Endothelial cell of umbilical vein (primary cell): ENCODE data around the gene NTRK2. TPM values are rescaled to one million over a fixed set of nuclear protein-coding genes. Genes with fewer than 3 reads are reported as not detected.

Experiments used
- BruUV-seq: library from RNA; stranded (reverse); fragments of 400-500 nt; replicated peaks from 2 replicates; lab custom pipeline; 2021; lab: Mats Ljungman, UMichigan
- CTCF ChIA-PET: fragments of 300-600, 350-600 bp; sonication (Branson Sonifier 250); formaldehyde crosslinking; loops from one replicate; lab custom pipeline; 2021; ENCODE audit warnings: antibody characterized with exemption, inconsistent platforms; lab: Charles Lee
- POLR2A ChIA-PET: fragments of 300-600, 350-600 bp; sonication (Branson Sonifier 250); formaldehyde crosslinking; loops from one replicate; lab custom pipeline; 2021; ENCODE audit warnings: antibody characterized with exemption, inconsistent platforms; lab: Charles Lee
- DNase-seq: peaks from one replicate; pipeline ENCODE4 v3.0.0-alpha.2; 2011; ENCODE audit warnings: low read depth, low spot score
- FAIRE-seq: peaks from 2 replicates; lab custom pipeline; 2011; peaks lifted over from hg19 to GRCh38; lab: Jason Lieb, UNC
- H2AFZ ChIP-seq: 2 replicates; pipeline ENCODE4 v1.6.0; 2012; ENCODE audit warnings: low read depth, low read length, control low read depth, inconsistent platforms
- H3K27ac ChIP-seq: 2 replicates; pipeline ENCODE4 v1.5.1; 2011; ENCODE audit warnings: low read depth, mild to moderate bottlenecking, control low read depth, low read length, moderate library complexity; ENCODE audit not compliant: insufficient read depth
- H3K27me3 ChIP-seq, 2 experiments: 2 replicates each; pipeline versions ENCODE4 v1.6.0 to v1.6.1; 2011; ENCODE audit warnings: low read length in 2 of 2, mixed read lengths in 1 of 2; ENCODE audit not compliant: control insufficient read depth in 2 of 2, insufficient read depth in 2 of 2
- H3K36me3 ChIP-seq, 2 experiments: 2 replicates in 1 of 2; 3 replicates in 1 of 2; pipeline ENCODE4 v1.5.1; 2011; ENCODE audit warnings: low read length in 2 of 2, mild to moderate bottlenecking in 1 of 2, moderate library complexity in 1 of 2; ENCODE audit not compliant: control insufficient read depth in 2 of 2, insufficient read depth in 2 of 2; ENCODE audit errors: extremely low read depth in 1 of 2
- H3K4me1 ChIP-seq: 3 replicates; pipeline ENCODE4 v1.5.1; 2011; ENCODE audit warnings: mild to moderate bottlenecking, low read length; ENCODE audit not compliant: control insufficient read depth, insufficient read depth; ENCODE audit errors: extremely low read depth
- H3K4me2 ChIP-seq: 2 replicates; pipeline ENCODE4 v1.6.1; 2011; ENCODE audit warnings: low read length, control low read depth, mixed read lengths; ENCODE audit not compliant: insufficient read depth
- H3K4me3 ChIP-seq, 3 experiments: fragments of 200-600 bp in 1 of 3; sonication (generic), shearing (Covaris generic) in 1 of 3; replicated peaks in 1 of 3; 2 replicates each; pipeline ENCODE4 v1.5.1; 2011 to 2016; ENCODE audit warnings: control low read depth in 3 of 3, low read length in 3 of 3, mild to moderate bottlenecking in 2 of 3, inconsistent platforms in 1 of 3, low read depth in 1 of 3, moderate library complexity in 1 of 3; ENCODE audit not compliant: insufficient read depth in 1 of 3
- H3K79me2 ChIP-seq: 2 replicates; pipeline ENCODE4 v1.6.0; 2012; ENCODE audit warnings: low read length, inconsistent platforms; ENCODE audit not compliant: control insufficient read depth, insufficient read depth
- H3K9ac ChIP-seq: replicated peaks from 2 replicates; pipeline ENCODE3; 2011; ENCODE audit warnings: low read length, control low read depth; ENCODE audit not compliant: insufficient read depth; ENCODE audit errors: extremely low read depth
- H3K9me1 ChIP-seq: replicated peaks from 3 replicates; pipeline ENCODE4 v1.6.0; 2011; ENCODE audit warnings: mild to moderate bottlenecking, low read length; ENCODE audit not compliant: control insufficient read depth, insufficient read depth; ENCODE audit errors: extremely low read depth
- H3K9me3 ChIP-seq: replicated peaks from 2 replicates; pipeline ENCODE4 v1.5.1; 2012; ENCODE audit warnings: low read length, inconsistent platforms; ENCODE audit not compliant: control insufficient read depth, insufficient read depth
- H4K20me1 ChIP-seq: replicated peaks from 2 replicates; pipeline ENCODE3; 2011; ENCODE audit warnings: mild to moderate bottlenecking, low read length; ENCODE audit not compliant: control insufficient read depth, insufficient read depth; ENCODE audit errors: extremely low read depth
- CTCF ChIP-seq, 2 donors: IDR thresholded peaks; 1 replicate in 1 of 2; 2 replicates in 1 of 2; pipeline ENCODE4 v1.5.1; 2011; ENCODE audit warnings: low read length in 2 of 2, mild to moderate bottlenecking in 2 of 2, moderate library complexity in 2 of 2, control low read depth in 1 of 2, inconsistent platforms in 1 of 2, low read depth in 1 of 2; ENCODE audit not compliant: insufficient read depth in 1 of 2; ENCODE audit errors: extremely low read depth in 1 of 2
- EZH2 ChIP-seq: IDR thresholded peaks from 2 replicates; pipeline ENCODE4 v1.6.1; 2012; ENCODE audit warnings: borderline replicate concordance, low read depth, mild to moderate bottlenecking, moderate library complexity, low read length, inconsistent platforms; ENCODE audit not compliant: severe bottlenecking
- FOS ChIP-seq: IDR thresholded peaks from 2 replicates; pipeline ENCODE4 v1.6.1; 2011; ENCODE audit warnings: mild to moderate bottlenecking, low read length, moderate library complexity, borderline replicate concordance; ENCODE audit not compliant: insufficient read depth
- GATA2 ChIP-seq: IDR thresholded peaks from 2 replicates; pipeline ENCODE4 v1.7.0; 2011; ENCODE audit warnings: low read depth, mild to moderate bottlenecking, moderate library complexity, mixed read lengths, low read length; ENCODE audit not compliant: insufficient read length, insufficient read depth
- JUN ChIP-seq: IDR thresholded peaks from 2 replicates; pipeline ENCODE4 v1.6.1; 2011; ENCODE audit warnings: borderline replicate concordance, low read depth; ENCODE audit not compliant: insufficient read length, insufficient read depth
- MAX ChIP-seq: IDR thresholded peaks from 2 replicates; pipeline ENCODE4 v1.6.1; 2011; ENCODE audit not compliant: insufficient read depth, insufficient read length
- MYC ChIP-seq: IDR thresholded peaks from one replicate; pipeline ENCODE4 v1.6.1; 2011; ENCODE audit warnings: mild to moderate bottlenecking, low read depth, low read length
- POLR2A ChIP-seq: IDR thresholded peaks from 2 replicates; pipeline ENCODE4 v1.6.1; 2012; ENCODE audit warnings: low read depth, mild to moderate bottlenecking, control low read depth, low read length
- POLR2AphosphoS5 ChIP-seq: IDR thresholded peaks from 2 replicates; pipeline ENCODE4 v1.6.1; 2012; ENCODE audit warnings: low read depth, mild to moderate bottlenecking, control low read depth, low read length, moderate library complexity; ENCODE audit not compliant: insufficient read depth
- dilution Hi-C: fragments of 300-500 bp; cut with MboI; formaldehyde crosslinking; loops from one replicate; pipeline ENCODE4 v1.15.0; 2019; ENCODE audit warnings: low sequenced_read_pairs; ENCODE audit not compliant: extremely low pct_ligation_motif_present
- intact Hi-C: fragments of 100-400 bp; cut with micrococcal nuclease; formaldehyde crosslinking; loops from one replicate; pipeline ENCODE4 v1.10.0; 2022
- polyA plus RNA-seq, 4 experiments: library from polyadenylated mRNA; depleted of rRNA in 3 of 4; stranded (reverse) in 3 of 4; unstranded in 1 of 4; fragments of >200 nt; gene quantifications; 2 replicates each; pipeline versions ENCODE4 v1.2.1 to v1.2.3, GENCODE V29; 2011 to 2012; ENCODE audit warnings: missing spikeins in 1 of 4
- total RNA-seq: library from RNA; stranded (reverse); gene quantifications from 2 replicates; pipeline ENCODE4 v1.2.3, GENCODE V29; 2021

NTRK2 gene
- total and polyA plus RNA-seq, 2 donors (not counting 3 experiments of a cell fraction or from before 2014, with no cell fraction given): 0.01 to 0.13 TPM

- no peak overlapping the region for H2AFZ ChIP-seq
- no peaks in the 10 kb centered on the region for H3K9me3 ChIP-seq
- no peaks in the 10 kb centered on the region for H3K79me2 ChIP-seq
- BruUV-seq: no TSS peak
- no peak overlapping the region for H3K4me2 ChIP-seq
- ChIA-PET CTCF (interaction anchor here (1.8 kb wide), 1 partner anchor 18 kb away, joined by 4 read pairs; no protein-coding TSS in a partner anchor), POLR2A (no interaction called here)
- dilution Hi-C loops: no loop called here
- H4K20me1 ChIP-seq: no peaks in the 10 kb centered on the region
- TF ChIP-seq FOS: no peak
- no peak for TF ChIP-seq CTCF (IDR thresholded peaks at IDR 0.05; ENCODE audit: extremely low read depth in 1 of 2, insufficient read depth in 1 of 2, low read depth in 1 of 2, low read length in 2 of 2)
- intact Hi-C loops: no loop called here
- no peak overlapping the region for H3K9ac ChIP-seq
- no peaks in the 10 kb centered on the region for H3K9me1 ChIP-seq
- H3K4me3 ChIP-seq: no peak overlapping the region
- no peaks in the 10 kb centered on the region for H3K4me1 ChIP-seq
- H3K27me3 ChIP-seq: no peaks in the 10 kb centered on the region
- DNase-seq: no peak
- no peak overlapping the region for H3K27ac ChIP-seq
- no peaks in the 10 kb centered on the region for H3K36me3 ChIP-seq
- FAIRE-seq: no peak
Measured at GRCh38 chr9:84716217-84716616, 46.7 kb downstream of the NTRK2 start.

- POLR2A ChIA-PET: no interaction called here
- no peak overlapping the region for H3K4me2 ChIP-seq
- H3K36me3 ChIP-seq: no peaks in the 10 kb centered on the region
- dilution Hi-C loops: no loop called here
- FAIRE-seq (no peak), DNase-seq (no peak)
- no peaks in the 10 kb centered on the region for H3K9me1 ChIP-seq
- H4K20me1 ChIP-seq: no peaks in the 10 kb centered on the region
- TF ChIP-seq GATA2 (no peak), POLR2A (no peak), CTCF (IDR thresholded peaks at IDR 0.05; ENCODE audit: extremely low read depth in 1 of 2, insufficient read depth in 1 of 2, low read depth in 1 of 2, low read length in 2 of 2) (no peak), EZH2 (no peak), FOS (no peak), POLR2AphosphoS5 (no peak), JUN (no peak), MAX (no peak), MYC (no peak)
- H3K27me3 ChIP-seq: no peaks in the 10 kb centered on the region
- intact Hi-C loops: no loop called here
- no peaks in the 10 kb centered on the region for H3K79me2 ChIP-seq
- H3K9ac ChIP-seq: no peak overlapping the region
- no peak overlapping the region for H2AFZ ChIP-seq
- CTCF ChIA-PET: no interaction called here
- BruUV-seq: no TSS peak
- H3K9me3 ChIP-seq: no peaks in the 10 kb centered on the region
- no peak overlapping the region for H3K27ac ChIP-seq
- H3K4me3 ChIP-seq: no peak overlapping the region
- H3K4me1 ChIP-seq: no peaks in the 10 kb centered on the region
Measured at GRCh38 chr9:84718476-84718875, 48.9 kb downstream of the NTRK2 start.
